PC-9 (cell line): ENCODE results near the gene MRM2. TPM values are rescaled to one million over a fixed set of nuclear protein-coding genes. Genes with fewer than 3 reads are reported as not detected.

Experiments
- BruUV-seq: library from RNA; stranded (reverse); fragments of 400-500 nt; replicated peaks from 2 replicates; lab custom pipeline; 2021; lab: Mats Ljungman, UMichigan
- CTCF ChIA-PET: fragments of 300-600 bp; sonication (Branson Sonifier 250); formaldehyde crosslinking; loops from one replicate; lab custom pipeline; 2022; ENCODE audit warnings: antibody characterized with exemption; lab: Charles Lee
- POLR2A ChIA-PET: fragments of 300-600 bp; sonication (Branson Sonifier 250); formaldehyde crosslinking; loops from one replicate; lab custom pipeline; 2022; ENCODE audit warnings: antibody characterized with exemption; ENCODE audit not compliant: unreplicated experiment; lab: Charles Lee
- DNase-seq, 2 experiments: peaks; one replicate each; pipeline versions ENCODE4 v3.0.0 to v3.0.0-alpha.2; 2015 to 2022; ENCODE audit warnings: mixed read lengths in 1 of 2
- H2AFZ ChIP-seq: fragments of 200-600 bp; sonication (generic); 2 replicates; pipeline ENCODE4 v1.8.1; 2017; ENCODE audit warnings: antibody characterized with exemption
- H3F3A ChIP-seq: fragments of 200-600 bp; sonication (generic); 2 replicates; pipeline ENCODE4 v1.8.1; 2017; ENCODE audit warnings: antibody characterized with exemption, mild to moderate bottlenecking, low read depth; ENCODE audit not compliant: insufficient read depth
- H3K27ac ChIP-seq: fragments of 200-600 bp; sonication (generic); 2 replicates; pipeline ENCODE4 v1.6.1; 2016; ENCODE audit warnings: mixed run types
- H3K27me3 ChIP-seq: fragments of 200-600 bp; sonication (generic); 2 replicates; pipeline ENCODE4 v1.6.1; 2016; ENCODE audit warnings: low read depth, mixed run types; ENCODE audit not compliant: insufficient read depth
- H3K36me3 ChIP-seq: fragments of 200-600 bp; sonication (generic); 2 replicates; pipeline ENCODE4 v1.6.1; 2016; ENCODE audit warnings: low read depth, mixed run types
- H3K4me1 ChIP-seq: fragments of 200-600 bp; sonication (generic); replicated peaks from 2 replicates; pipeline ENCODE4 v1.6.1; 2016; ENCODE audit warnings: mixed run types; ENCODE audit not compliant: insufficient read depth
- H3K4me2 ChIP-seq: fragments of 200-600 bp; sonication (generic); 2 replicates; pipeline ENCODE4 v1.6.1; 2017; ENCODE audit warnings: mixed run types
- H3K4me3 ChIP-seq: fragments of 200-600 bp; sonication (generic); 2 replicates; pipeline ENCODE4 v1.6.1; 2016; ENCODE audit warnings: mixed run types
- H3K79me2 ChIP-seq: fragments of 200-600 bp; sonication (generic); 2 replicates; pipeline ENCODE4 v1.6.1; 2017; ENCODE audit warnings: low read depth, mixed run types
- H3K9me2 ChIP-seq: fragments of 200-600 bp; sonication (generic); 2 replicates; pipeline ENCODE4 v1.8.1; 2017; ENCODE audit warnings: mild to moderate bottlenecking; ENCODE audit not compliant: insufficient read depth
- H3K9me3 ChIP-seq: fragments of 200-600 bp; sonication (generic); 2 replicates; pipeline ENCODE4 v1.8.1; 2016; ENCODE audit warnings: low read depth; ENCODE audit not compliant: insufficient read depth
- H4K20me1 ChIP-seq: fragments of 200-600 bp; sonication (generic); 2 replicates; pipeline ENCODE4 v1.8.1; 2017; ENCODE audit not compliant: insufficient read depth
- EZH2 ChIP-seq: fragments of 200-600 bp; sonication (generic); IDR thresholded peaks from 2 replicates; pipeline ENCODE4 v1.8.0; 2017; ENCODE audit warnings: antibody characterized with exemption, low read depth
- intact Hi-C: fragments of 100-400 bp; cut with micrococcal nuclease; formaldehyde crosslinking; loops from one replicate; pipeline ENCODE4 v1.10.0; 2022; ENCODE audit not compliant: unreplicated experiment
- total RNA-seq: library from RNA; stranded (reverse); gene quantifications from 2 replicates; pipeline ENCODE4 v1.2.3, GENCODE V29; 2021
- TF ChIP-seq, protein P1 (sequence below): fragments of 200-600 bp; sonication (generic); conservative IDR thresholded peaks from 2 replicates; pipeline ENCODE4 v1.6.1; 2017; ENCODE audit warnings: mixed run types, antibody characterized with exemption, mild to moderate bottlenecking, moderate library complexity

The MRM2 gene
- total RNA-seq, 1 experiment from 2014 or later = 36.8 TPM

DNA sequence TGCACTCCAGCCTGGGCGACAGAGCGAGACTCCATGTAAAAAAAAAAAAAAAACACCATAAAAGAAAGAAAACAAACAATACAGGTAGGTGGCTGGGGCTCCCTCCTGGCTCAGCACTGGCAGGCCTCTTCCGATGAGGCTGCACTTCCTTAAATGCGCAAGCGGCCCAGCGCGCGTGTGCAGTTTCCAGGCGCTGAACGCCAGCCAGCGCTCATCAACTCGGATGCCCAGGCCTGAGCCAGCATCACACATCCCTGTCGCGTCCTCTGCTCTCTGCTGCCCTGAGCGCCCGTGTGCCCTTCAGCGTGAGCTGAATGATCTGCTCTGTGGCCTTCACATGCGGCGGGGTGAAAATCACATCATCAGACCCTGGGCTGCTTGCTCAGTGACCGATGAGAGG is 31.9 kb upstream of the MRM2 start:
- no TSS peak for BruUV-seq
- CTCF ChIA-PET = no interaction called here
- H3K79me2 ChIP-seq = no peaks in the 10 kb centered on the region

GRCh38 chr7:2272031-2272430 is 30.0 kb upstream of the MRM2 start:
- Histone ChIP-seq H3K4me2 (no peak overlapping the region), H3K79me2 (no peaks in the 10 kb centered on the region), H3K4me3 (no peak overlapping the region), H3K9me2 (no peaks in the 10 kb centered on the region), H3F3A (peaks cover 22% of the 10 kb centered on the region), H2AFZ (no peak overlapping the region), H3K9me3 (no peaks in the 10 kb centered on the region), H3K36me3 (no peaks in the 10 kb centered on the region), H3K4me1 (peaks cover 22% of the 10 kb centered on the region), H3K27ac (no peak overlapping the region), H4K20me1 (0 out of 2 replicates have a peak, but pooled peaks cover 5% of the 10 kb centered on the region), H3K27me3 (no peaks in the 10 kb centered on the region)
- TF ChIP-seq, protein P1, sequence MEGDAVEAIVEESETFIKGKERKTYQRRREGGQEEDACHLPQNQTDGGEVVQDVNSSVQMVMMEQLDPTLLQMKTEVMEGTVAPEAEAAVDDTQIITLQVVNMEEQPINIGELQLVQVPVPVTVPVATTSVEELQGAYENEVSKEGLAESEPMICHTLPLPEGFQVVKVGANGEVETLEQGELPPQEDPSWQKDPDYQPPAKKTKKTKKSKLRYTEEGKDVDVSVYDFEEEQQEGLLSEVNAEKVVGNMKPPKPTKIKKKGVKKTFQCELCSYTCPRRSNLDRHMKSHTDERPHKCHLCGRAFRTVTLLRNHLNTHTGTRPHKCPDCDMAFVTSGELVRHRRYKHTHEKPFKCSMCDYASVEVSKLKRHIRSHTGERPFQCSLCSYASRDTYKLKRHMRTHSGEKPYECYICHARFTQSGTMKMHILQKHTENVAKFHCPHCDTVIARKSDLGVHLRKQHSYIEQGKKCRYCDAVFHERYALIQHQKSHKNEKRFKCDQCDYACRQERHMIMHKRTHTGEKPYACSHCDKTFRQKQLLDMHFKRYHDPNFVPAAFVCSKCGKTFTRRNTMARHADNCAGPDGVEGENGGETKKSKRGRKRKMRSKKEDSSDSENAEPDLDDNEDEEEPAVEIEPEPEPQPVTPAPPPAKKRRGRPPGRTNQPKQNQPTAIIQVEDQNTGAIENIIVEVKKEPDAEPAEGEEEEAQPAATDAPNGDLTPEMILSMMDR = no peak
- TF ChIP-seq EZH2 = no peak
- CTCF ChIA-PET = no interaction called here
- DNase-seq = no peak
- no TSS peak for BruUV-seq
- intact Hi-C loops = no loop called here
- POLR2A ChIA-PET = interaction anchor here (0.6 kb wide), 1 partner anchor 68 kb away, joined by 4 read pairs; no protein-coding TSS in a partner anchor

More for the DNA sequence above, 31.9 kb upstream of the MRM2 start:
- TF ChIP-seq, protein P1 = no peak
- no peak for TF ChIP-seq EZH2
- peaks cover 22% of the 10 kb centered on the region for H3K4me1 ChIP-seq
- POLR2A ChIA-PET = no interaction called here
- no peak for DNase-seq
- intact Hi-C loops = no loop called here
- H3K27ac ChIP-seq = no peak overlapping the region
- no peaks in the 10 kb centered on the region for H3K36me3 ChIP-seq
- H3K27me3 ChIP-seq = no peaks in the 10 kb centered on the region
- H3K4me3 ChIP-seq = no peak overlapping the region
- peaks cover 22% of the 10 kb centered on the region for H3F3A ChIP-seq
- 0 out of 2 replicates have a peak, but pooled peaks cover 8% of the 10 kb centered on the region for H4K20me1 ChIP-seq
- H3K4me2 ChIP-seq = no peak overlapping the region
- no peaks in the 10 kb centered on the region for H3K9me3 ChIP-seq
- no peaks in the 10 kb centered on the region for H3K9me2 ChIP-seq
- no peak overlapping the region for H2AFZ ChIP-seq

- BruUV-seq = no TSS peak
- intact Hi-C loops = loop anchor here (2.0 kb wide), 1 partner anchor 35 kb away; no protein-coding TSS in a partner anchor
Measured at GRCh38 chr7:2271273-2272026, 29.4 kb upstream of the MRM2 start.

More at GRCh38 chr7:2271273-2272026, 29.4 kb upstream of the MRM2 start:
- H4K20me1 ChIP-seq = 0 out of 2 replicates have a peak, but pooled peaks cover 5% of the 10 kb centered on the region
- H3K4me1 ChIP-seq = peaks cover 28% of the 10 kb centered on the region
- H3K4me2 ChIP-seq = peak overlapping the region; percentile 85; the same call in 1 of the 2 replicates
- no peaks in the 10 kb centered on the region for H3K27me3 ChIP-seq
- no peaks in the 10 kb centered on the region for H3K79me2 ChIP-seq
- no peak for TF ChIP-seq EZH2
- H3K9me2 ChIP-seq = no peaks in the 10 kb centered on the region
- CTCF ChIA-PET = no interaction called here
- no peaks in the 10 kb centered on the region for H3K9me3 ChIP-seq
- no peak overlapping the region for H2AFZ ChIP-seq
- H3K27ac ChIP-seq = no peak overlapping the region
- no peak for DNase-seq
- POLR2A ChIA-PET = interaction anchor here (0.6 kb wide), 1 partner anchor 69 kb away, joined by 4 read pairs; no protein-coding TSS in a partner anchor
- H3K4me3 ChIP-seq = no peak overlapping the region
- peaks cover 28% of the 10 kb centered on the region for H3F3A ChIP-seq
- H3K36me3 ChIP-seq = no peaks in the 10 kb centered on the region
